GM12878 (cell line): Measurements from ENCODE around the gene RNPS1. TPM values are rescaled to one million over a fixed set of nuclear protein-coding genes. Genes with fewer than 3 reads are reported as not detected.

ENCODE experiments used
- ATAC-seq: fragments of 200-7000 bp; cut with Tn5 transposase; 3 replicates; pipeline ENCODE4 v1.9.1; 2020; ENCODE audit warnings: mild to moderate bottlenecking, moderate library complexity
- BruUV-seq: library from RNA; stranded (reverse); fragments of 400-500 nt; replicated peaks from 2 replicates; lab custom pipeline; 2021; lab: Mats Ljungman, UMichigan
- CTCF ChIA-PET: fragments of 300-600 bp; sonication (Branson Sonifier 250); formaldehyde crosslinking; extraction: SDS; loops from one replicate; lab custom pipeline; 2021; ENCODE audit warnings: inconsistent platforms; lab: Yijun Ruan, JAX
- POLR2A ChIA-PET: fragments of 350-600 bp; formaldehyde crosslinking; extraction: SDS; loops from one replicate; lab custom pipeline; 2021; ENCODE audit warnings: inconsistent platforms; lab: Charles Lee
- RAD21 ChIA-PET: fragments of 300-600 bp; sonication (Branson Sonifier 250); formaldehyde crosslinking; loops from one replicate; lab custom pipeline; 2023; ENCODE audit warnings: antibody characterized with exemption; ENCODE audit not compliant: unreplicated experiment; lab: Charles Lee
- SMC1A ChIA-PET: fragments of 300-600 bp; sonication (Branson Sonifier 250); formaldehyde crosslinking; loops from one replicate; lab custom pipeline; 2023; ENCODE audit not compliant: unreplicated experiment, uncharacterized antibody; lab: Charles Lee
- DNase-seq: peaks from one replicate; pipeline ENCODE4 v3.0.0-alpha.2; 2011; ENCODE audit warnings: low read depth, low spot score
- FAIRE-seq: peaks from 3 replicates; lab custom pipeline; 2011; peaks lifted over from hg19 to GRCh38; lab: Jason Lieb, UNC
- H2AFZ ChIP-seq: 2 replicates; pipeline ENCODE4 v1.6.0; 2011; ENCODE audit warnings: low read depth, low read length, control low read depth; ENCODE audit not compliant: control insufficient read depth
- H3K27ac ChIP-seq: 2 replicates; pipeline ENCODE4 v1.5.1; 2011; ENCODE audit warnings: control low read depth; ENCODE audit not compliant: control insufficient read depth, insufficient read depth
- H3K27me3 ChIP-seq, 2 experiments: replicated peaks in 1 of 2; 2 replicates each; pipeline versions ENCODE4 v1.6.0 to v1.6.1; 2011; ENCODE audit warnings: low read length in 1 of 2; ENCODE audit not compliant: control insufficient read depth in 2 of 2, insufficient read depth in 2 of 2
- H3K36me3 ChIP-seq, 2 experiments: 2 replicates each; pipeline ENCODE4 v1.5.1; 2011; ENCODE audit warnings: low read length in 1 of 2; ENCODE audit not compliant: control insufficient read depth in 2 of 2, insufficient read depth in 2 of 2
- H3K4me1 ChIP-seq: 2 replicates; pipeline ENCODE4 v1.6.1; 2011; ENCODE audit warnings: mild to moderate bottlenecking, low read length, moderate library complexity, mixed read lengths; ENCODE audit not compliant: control insufficient read depth, insufficient read depth
- H3K4me2 ChIP-seq: 2 replicates; pipeline ENCODE4 v1.6.0; 2011; ENCODE audit warnings: control low read depth; ENCODE audit not compliant: control insufficient read depth, insufficient read depth
- H3K4me3 ChIP-seq: fragments of 200-600 bp; sonication (generic); 2 replicates; pipeline ENCODE4 v1.5.1; 2016
- H3K79me2 ChIP-seq: 2 replicates; pipeline ENCODE4 v1.6.0; 2011; ENCODE audit warnings: low read length; ENCODE audit not compliant: control insufficient read depth, insufficient read depth
- H3K9ac ChIP-seq: 2 replicates; pipeline ENCODE4 v1.8.0; 2011; ENCODE audit warnings: low read length, control low read depth, mixed read lengths; ENCODE audit not compliant: control insufficient read depth, insufficient read depth
- H3K9me3 ChIP-seq: replicated peaks from 3 replicates; pipeline ENCODE4 v1.5.1; 2011; ENCODE audit warnings: mild to moderate bottlenecking, low read length; ENCODE audit not compliant: control insufficient read depth, insufficient read depth
- H4K20me1 ChIP-seq: 2 replicates; pipeline ENCODE4 v1.6.0; 2011; ENCODE audit not compliant: control insufficient read depth, insufficient read depth
- ASH2L ChIP-seq: fragments of 300-600, 200-600 bp; sonication (generic); IDR thresholded peaks from 2 replicates; pipeline ENCODE4 v1.6.1; 2017; ENCODE audit warnings: low read depth, mild to moderate bottlenecking, borderline replicate concordance
- CUX1 ChIP-seq: IDR thresholded peaks from 2 replicates; pipeline ENCODE4 v1.6.1; 2012; ENCODE audit warnings: improper control_type of control experiment, low read depth, low read length; ENCODE audit not compliant: insufficient replicate concordance
- IKZF2 ChIP-seq, 2 experiments: fragments of 450-650 bp; IDR thresholded peaks; 2 replicates each; pipeline ENCODE4 v1.6.1; 2017; ENCODE audit warnings: mild to moderate bottlenecking in 2 of 2, moderate library complexity in 2 of 2
- IRF4 ChIP-seq: IDR thresholded peaks from 2 replicates; pipeline ENCODE4 v1.6.1; 2011; ENCODE audit warnings: low read depth, low read length
- KAT2A ChIP-seq: conservative IDR thresholded peaks from 2 replicates; pipeline ENCODE4 v1.6.1; 2011; ENCODE audit warnings: low read depth, low read length; ENCODE audit not compliant: control insufficient read depth
- PAX8 ChIP-seq: fragments of 450-650 bp; IDR thresholded peaks from 2 replicates; pipeline ENCODE4 v1.6.1; 2017; ENCODE audit warnings: mild to moderate bottlenecking, moderate library complexity
- RAD21 ChIP-seq: IDR thresholded peaks from 2 replicates; pipeline ENCODE4 v1.6.1; 2011; ENCODE audit warnings: mild to moderate bottlenecking, low read depth, low read length, moderate library complexity; ENCODE audit not compliant: insufficient read depth
- RB1 ChIP-seq: fragments of 450-650 bp; formaldehyde crosslinking; IDR thresholded peaks from 2 replicates; pipeline ENCODE4 v1.6.1; 2017; ENCODE audit warnings: mild to moderate bottlenecking, borderline replicate concordance
- TARDBP ChIP-seq: IDR thresholded peaks from 2 replicates; pipeline ENCODE4 v1.6.1; 2016; ENCODE audit warnings: borderline replicate concordance
- TCF3 ChIP-seq: IDR thresholded peaks from 2 replicates; pipeline ENCODE4 v1.6.1; 2012; ENCODE audit warnings: low read depth, mild to moderate bottlenecking, low read length, borderline replicate concordance; ENCODE audit not compliant: insufficient read depth
- USF1 ChIP-seq: IDR thresholded peaks from 2 replicates; pipeline ENCODE4 v1.6.1; 2011; ENCODE audit warnings: borderline replicate concordance, low read depth, mild to moderate bottlenecking, moderate library complexity, mixed read lengths, low read length; ENCODE audit not compliant: insufficient read depth; ENCODE audit errors: extremely low read length
- ZNF24 ChIP-seq: fragments of 450-650 bp; IDR thresholded peaks from 2 replicates; pipeline ENCODE4 v1.6.1; 2017; ENCODE audit warnings: antibody characterized with exemption, mild to moderate bottlenecking
- WGBS: methylation state at CpG from one replicate; pipeline ENCODE4 v1.1.6; 2016; ENCODE audit warnings: low lambda C conversion rate; ENCODE audit not compliant: insufficient replicate concordance, insufficient coverage; ENCODE audit errors: missing lambda C conversion rate; 5-methylcytosine and 5-hydroxymethylcytosine counted together
- in situ Hi-C: fragments of 300-500 bp; cut with MboI; formaldehyde crosslinking; loops from 9 replicates; pipeline ENCODE4 v1.14.3; 2018; ENCODE audit warnings: mixed read lengths
- intact Hi-C: fragments of 100-400 bp; cut with micrococcal nuclease; formaldehyde crosslinking; loops from one replicate; pipeline ENCODE4 v1.14.2; 2022; ENCODE audit not compliant: unreplicated experiment
- polyA plus RNA-seq, 11 experiments: library from polyadenylated mRNA; depleted of rRNA in 4 of 11; unstranded in 6 of 11; stranded (reverse) in 5 of 11; fragments of >200 nt; fragmentation: Nextera tagmentation in 4 of 11; fragmentation: Illumina TruSeq in 1 of 11; extraction: Ambion mirVana in 4 of 11; extraction: Trizol in 1 of 11; gene quantifications; 1 replicate in 1 of 11; 2 replicates in 10 of 11; pipeline versions ENCODE4 v1.2.1 to v1.2.3, GENCODE V29; 2011 to 2016; ENCODE audit warnings: inconsistent platforms in 2 of 11, missing spikeins in 2 of 11, low read depth in 1 of 11
- total RNA-seq, 4 experiments: library from RNA; depleted of rRNA in 3 of 4; stranded (reverse); fragments of >200 nt in 3 of 4; fragmentation: Illumina TruSeq in 1 of 4; extraction: Trizol in 1 of 4; gene quantifications; 2 replicates each; pipeline versions ENCODE4 v1.2.1 to v1.2.3, GENCODE V29; 2013 to 2021

Gene RNPS1
- total and polyA plus RNA-seq, 10 of the 15 experiments (the other 5 are each of a cell fraction or from before 2014, with no cell fraction given), result 38.2 to 359 (median 188) TPM

GRCh38 chr16:2208308-2208707, 59.6 kb downstream of the RNPS1 start:
- Histone ChIP-seq H3K4me1 (peaks cover 6% of the 10 kb centered on the region; the same call in 1 of the 2 replicates), H3K4me2 (no peak overlapping the region), H3K79me2 (peaks cover 24% of the 10 kb centered on the region), H3K9ac (no peak overlapping the region), H3K9me3 (no peaks in the 10 kb centered on the region)
- no TSS peak for BruUV-seq
- SMC1A ChIA-PET, result no interaction called here
- POLR2A ChIA-PET, result no interaction called here
- no peak for DNase-seq
- TF ChIP-seq IRF4 (no peak), TARDBP (no peak), CUX1 (no peak), ASH2L (no peak), RAD21 (no peak), USF1 (no peak), PAX8 (no peak), TCF3 (no peak), KAT2A (no peak), ZNF24 (no peak), RB1 (no peak), IKZF2 (IDR thresholded peaks at IDR 0.05) (no peak)
- TF ChIP-seq, all 136 proteins: peak for 0
- ATAC-seq (no peak), FAIRE-seq (no peak)
- Histone ChIP-seq H3K27ac (no peak overlapping the region), H3K4me3 (no peak overlapping the region), H4K20me1 (no peaks in the 10 kb centered on the region), H3K27me3 (no peaks in the 10 kb centered on the region), H2AFZ (no peak overlapping the region), H3K36me3 (peaks cover 8 to 19% of the 10 kb centered on the region in 2 experiments; a peak in 3 of 4 replicates)
- intact Hi-C loops, result loop anchor here (5.0 kb wide), 1 partner anchor 44 kb away; the partner anchor contains the start of gene ECI1
- 96% methylated on average over 22 of the region's 23 CpGs for WGBS
- ChIA-PET CTCF (no interaction called here), RAD21 (no interaction called here)
- in situ Hi-C loops, result no loop called here
